GM23248 (cell line): ENCODE results near the gene TRIM69. TPM values are rescaled to one million over a fixed set of nuclear protein-coding genes. Genes with fewer than 3 reads are reported as not detected.

Experiments used
- DNase-seq: peaks from one replicate; pipeline ENCODE4 v3.0.0-alpha.2; 2015
- H2AFZ ChIP-seq: fragments of 200-600 bp; sonication (generic); 2 replicates; pipeline ENCODE4 v1.6.1; 2016; ENCODE audit warnings: antibody characterized with exemption
- H3F3A ChIP-seq: fragments of 200-600 bp; sonication (generic); 2 replicates; pipeline ENCODE4 v1.6.1; 2016; ENCODE audit warnings: mild to moderate bottlenecking, antibody characterized with exemption, mixed run types; ENCODE audit not compliant: insufficient read depth
- H3K27ac ChIP-seq: fragments of 200-600 bp; sonication (generic); 2 replicates; pipeline ENCODE4 v1.5.1; 2016; ENCODE audit warnings: mild to moderate bottlenecking
- H3K27me3 ChIP-seq: fragments of 200-600 bp; sonication (generic); replicated peaks from 2 replicates; pipeline ENCODE4 v1.6.1; 2016; ENCODE audit warnings: mild to moderate bottlenecking; ENCODE audit not compliant: insufficient read depth
- H3K36me3 ChIP-seq: fragments of 200-600 bp; sonication (generic); 2 replicates; pipeline ENCODE4 v1.6.1; 2016; ENCODE audit warnings: low read depth, mild to moderate bottlenecking
- H3K4me1 ChIP-seq: fragments of 200-600 bp; sonication (generic); 2 replicates; pipeline ENCODE4 v1.6.1; 2016; ENCODE audit warnings: mild to moderate bottlenecking; ENCODE audit not compliant: insufficient read depth
- H3K4me2 ChIP-seq: fragments of 200-600 bp; sonication (generic); one replicate; pipeline ENCODE4 v1.6.1; 2016; ENCODE audit warnings: mild to moderate bottlenecking; ENCODE audit not compliant: unreplicated experiment
- H3K4me3 ChIP-seq: fragments of 200-600 bp; sonication (generic); 2 replicates; pipeline ENCODE4 v1.5.1; 2016; ENCODE audit warnings: mild to moderate bottlenecking
- H3K79me2 ChIP-seq: fragments of 200-600 bp; sonication (generic); 2 replicates; pipeline ENCODE4 v1.6.1; 2016; ENCODE audit warnings: mild to moderate bottlenecking; ENCODE audit not compliant: insufficient read depth
- H3K9ac ChIP-seq: fragments of 200-600 bp; sonication (generic); 2 replicates; pipeline ENCODE4 v1.6.1; 2016; ENCODE audit warnings: mild to moderate bottlenecking
- H3K9me2 ChIP-seq: fragments of 200-600 bp; sonication (generic); 2 replicates; pipeline ENCODE4 v1.6.1; 2016; ENCODE audit warnings: mixed run types, mild to moderate bottlenecking, moderate library complexity; ENCODE audit not compliant: insufficient read depth
- H3K9me3 ChIP-seq: fragments of 200-600 bp; sonication (generic); one replicate; pipeline ENCODE4 v1.6.1; 2017; ENCODE audit warnings: low read depth
- H4K20me1 ChIP-seq: fragments of 200-600 bp; sonication (generic); 2 replicates; pipeline ENCODE4 v1.6.0; 2016; ENCODE audit not compliant: insufficient read depth
- EZH2 ChIP-seq: fragments of 200-600 bp; sonication (generic); IDR thresholded peaks from 2 replicates; pipeline ENCODE4 v1.6.1; 2018; ENCODE audit warnings: antibody characterized with exemption, mild to moderate bottlenecking; ENCODE audit not compliant: insufficient read depth, poor library complexity, severe bottlenecking
- EZH2phosphoT487 ChIP-seq: fragments of 200-600 bp; sonication (generic); IDR thresholded peaks from 2 replicates; pipeline ENCODE4 v1.6.1; 2018; ENCODE audit warnings: antibody characterized with exemption, moderate library complexity, mild to moderate bottlenecking, low read depth; ENCODE audit not compliant: insufficient read depth
- WGBS, 2 experiments: methylation state at CpG; one replicate each; pipeline ENCODE4 v1.1.6; 2015 to 2017; ENCODE audit warnings: low lambda C conversion rate in 2 of 2, low coverage in 1 of 2; ENCODE audit errors: missing lambda C conversion rate in 2 of 2; 5-methylcytosine and 5-hydroxymethylcytosine counted together
- in situ Hi-C: fragments of 300-500 bp; cut with MboI; formaldehyde crosslinking; loops from 2 replicates; pipeline ENCODE4 v1.15.0; 2020
- polyA plus RNA-seq: library from polyadenylated mRNA; unstranded; fragments of >200 nt; fragmentation: Nextera tagmentation; extraction: Ambion mirVana; gene quantifications from 2 replicates; pipeline ENCODE4 v1.2.1, GENCODE V29; 2016
- total RNA-seq: library from RNA; depleted of rRNA; stranded (reverse); fragments of >200 nt; shearing (Covaris generic); gene quantifications from 2 replicates; pipeline ENCODE4 v1.2.3, GENCODE V29; 2014

Gene TRIM69
- total and polyA plus RNA-seq, 2 experiments from 2014 or later = 8.9 to 9.2 TPM

GRCh38 chr15:44711743-44712345 lies 24.5 kb upstream of the TRIM69 start:
- peaks cover 16% of the 10 kb centered on the region for H3K36me3 ChIP-seq
- H2AFZ ChIP-seq = peak overlapping the region; percentile 45
- peaks cover 16% of the 10 kb centered on the region for H3K4me1 ChIP-seq
- peak overlapping the region; percentile 98 for H3K9ac ChIP-seq
- H3F3A ChIP-seq = peaks cover 21% of the 10 kb centered on the region
- TF ChIP-seq EZH2phosphoT487 (no peak), EZH2 (no peak)
- peaks cover 54% of the 10 kb centered on the region for H3K79me2 ChIP-seq
- H4K20me1 ChIP-seq = peaks cover 6% of the 10 kb centered on the region; the same call in 1 of the 2 replicates
- 0 to 1% methylated on average over 41 to 46 of the region's 46 CpGs for WGBS, 2 experiments
- peak overlapping the region; percentile 96 for H3K27ac ChIP-seq
- H3K4me3 ChIP-seq = peak overlapping the region; percentile 92
- in situ Hi-C loops = no loop called here
- no peaks in the 10 kb centered on the region for H3K9me2 ChIP-seq
- peak overlapping the region; percentile 83 for H3K4me2 ChIP-seq
- H3K27me3 ChIP-seq = no peaks in the 10 kb centered on the region
- H3K9me3 ChIP-seq = no peaks in the 10 kb centered on the region
- DNase-seq = peak; percentile 74

- 2% methylated on average over 24 of the region's 24 CpGs for WGBS, 2 experiments
- H2AFZ ChIP-seq = peak overlapping the region; percentile 45
- H3K4me1 ChIP-seq = peaks cover 16% of the 10 kb centered on the region
- DNase-seq = peak; percentile 94
- H3K9ac ChIP-seq = peak overlapping the region; percentile 98
- peaks cover 23% of the 10 kb centered on the region for H3K36me3 ChIP-seq
- H3K9me2 ChIP-seq = no peaks in the 10 kb centered on the region
- peak overlapping the region; percentile 92 for H3K4me3 ChIP-seq
- peak overlapping the region; percentile 96 for H3K27ac ChIP-seq
- H3F3A ChIP-seq = peaks cover 27% of the 10 kb centered on the region
- H3K27me3 ChIP-seq = no peaks in the 10 kb centered on the region
- H3K9me3 ChIP-seq = no peaks in the 10 kb centered on the region
- TF ChIP-seq EZH2 (no peak), EZH2phosphoT487 (no peak)
- in situ Hi-C loops = no loop called here
- H3K79me2 ChIP-seq = peaks cover 54% of the 10 kb centered on the region
- peaks cover 6% of the 10 kb centered on the region; the same call in 1 of the 2 replicates for H4K20me1 ChIP-seq
- H3K4me2 ChIP-seq = peak overlapping the region; percentile 83
These were observed 23.9 kb upstream of the TRIM69 start for GRCh38 chr15:44712346-44713005.

GRCh38 chr15:44713006-44713966 lies 23.0 kb upstream of the TRIM69 start:
- peaks cover 31% of the 10 kb centered on the region for H3K36me3 ChIP-seq
- H3F3A ChIP-seq = peaks cover 35% of the 10 kb centered on the region
- no peaks in the 10 kb centered on the region for H3K9me3 ChIP-seq
- H3K9ac ChIP-seq = peak overlapping the region; percentile 98
- H2AFZ ChIP-seq = peak overlapping the region; percentile 45
- no peaks in the 10 kb centered on the region for H3K9me2 ChIP-seq
- peak overlapping the region; percentile 96 for H3K27ac ChIP-seq
- no peaks in the 10 kb centered on the region for H3K27me3 ChIP-seq
- peak overlapping the region; percentile 83 for H3K4me2 ChIP-seq
- peaks cover 16% of the 10 kb centered on the region for H3K4me1 ChIP-seq
- H3K4me3 ChIP-seq = peak overlapping the region; percentile 92
- in situ Hi-C loops = no loop called here
- DNase-seq = peak; percentile 71
- H3K79me2 ChIP-seq = peaks cover 54% of the 10 kb centered on the region
- TF ChIP-seq EZH2 = no peak
- TF ChIP-seq EZH2phosphoT487 = no peak
- H4K20me1 ChIP-seq = peaks cover 6% of the 10 kb centered on the region; the same call in 1 of the 2 replicates
- 59 to 70% methylated on average over 5 of the region's 5 CpGs for WGBS, 2 experiments

GRCh38 chr15:44715142-44715796 lies 21.1 kb upstream of the TRIM69 start:
- 80 to 84% methylated on average over 6 of the region's 6 CpGs for WGBS, 2 experiments
- H3K4me3 ChIP-seq = no peak overlapping the region
- H3K9me2 ChIP-seq = no peaks in the 10 kb centered on the region
- no peak overlapping the region for H3K9ac ChIP-seq
- peaks cover 6% of the 10 kb centered on the region; the same call in 1 of the 2 replicates for H4K20me1 ChIP-seq
- no peaks in the 10 kb centered on the region for H3K27me3 ChIP-seq
- peaks cover 51% of the 10 kb centered on the region for H3F3A ChIP-seq
- H3K4me1 ChIP-seq = peaks cover 16% of the 10 kb centered on the region
- in situ Hi-C loops = no loop called here
- no peak overlapping the region for H2AFZ ChIP-seq
- TF ChIP-seq EZH2 (no peak), EZH2phosphoT487 (no peak)
- peaks cover 37% of the 10 kb centered on the region for H3K36me3 ChIP-seq
- H3K9me3 ChIP-seq = no peaks in the 10 kb centered on the region
- no peak overlapping the region for H3K4me2 ChIP-seq
- H3K79me2 ChIP-seq = peaks cover 48% of the 10 kb centered on the region
- no peak overlapping the region for H3K27ac ChIP-seq
- no peak for DNase-seq
